Hematopoietic multipotent progenitor cell treated with erythropoietin and hydrocortisone succinate and interleukin-3 and kit ligand, for 15 days (in vitro differentiated cells): ENCODE measurements around the gene MAP1B.

Source experiments
- DNase-seq: peaks from one replicate; pipeline ENCODE4 v3.0.0-alpha.2; 2015; ENCODE audit warnings: low spot score

The MAP1B gene

GRCh38 chr5:72251386-72251785 lies 144.1 kb downstream of the MAP1B start:
- DNase-seq: no peak

GRCh38 chr5:72252008-72252407 lies 144.7 kb downstream of the MAP1B start:
- no peak for DNase-seq

- no peak for DNase-seq
Observed at GRCh38 chr5:72252574-72253155, 145.4 kb downstream of the MAP1B start.

GRCh38 chr5:72255237-72255636 lies 148.0 kb downstream of the MAP1B start:
- DNase-seq: no peak

- DNase-seq: no peak
Observed at GRCh38 chr5:72255670-72256069, 148.4 kb downstream of the MAP1B start.

GRCh38 chr5:72256536-72256935 lies 149.3 kb downstream of the MAP1B start:
- DNase-seq: no peak
